ENCODE measurements around the gene LILRB4.

DNA sequence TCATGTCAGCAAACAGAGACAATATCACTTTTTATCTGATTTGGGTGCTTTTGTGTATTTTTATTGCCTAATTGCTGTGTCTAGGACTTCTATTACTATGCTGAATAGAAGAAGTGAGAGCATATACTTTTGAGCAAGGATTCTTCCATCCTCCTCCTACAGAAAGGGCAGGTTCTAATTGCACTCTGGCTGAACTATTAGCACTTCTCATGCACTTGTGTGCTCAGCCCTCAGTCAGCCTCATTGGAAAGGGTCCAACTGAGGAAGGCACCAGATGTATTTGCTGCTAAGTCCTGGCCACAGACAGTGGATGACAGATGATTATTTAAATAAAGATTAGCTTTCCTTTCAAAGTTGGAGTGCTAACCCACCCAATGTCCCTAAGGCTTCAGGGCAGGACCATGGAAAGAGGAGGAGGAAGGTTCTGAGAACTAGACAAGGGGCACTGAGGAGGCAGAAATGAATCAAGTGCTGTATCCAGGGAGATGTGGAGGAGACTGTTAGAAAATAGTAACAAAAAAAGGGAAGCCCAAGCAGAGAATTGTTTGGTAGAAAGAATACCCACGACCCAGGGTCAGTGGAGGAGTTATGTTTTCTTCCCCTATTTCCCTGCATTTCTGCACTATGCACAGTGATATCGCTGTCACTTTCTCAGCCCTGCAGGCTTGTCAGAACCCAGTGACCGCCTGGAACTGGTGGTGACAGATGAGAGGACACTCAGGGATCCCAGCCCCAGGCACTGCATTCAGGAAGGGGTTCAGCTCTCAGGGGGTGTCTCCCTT is 8.0 kb downstream of the LILRB4 start:
- TF ChIP-seq, protein P1, sequence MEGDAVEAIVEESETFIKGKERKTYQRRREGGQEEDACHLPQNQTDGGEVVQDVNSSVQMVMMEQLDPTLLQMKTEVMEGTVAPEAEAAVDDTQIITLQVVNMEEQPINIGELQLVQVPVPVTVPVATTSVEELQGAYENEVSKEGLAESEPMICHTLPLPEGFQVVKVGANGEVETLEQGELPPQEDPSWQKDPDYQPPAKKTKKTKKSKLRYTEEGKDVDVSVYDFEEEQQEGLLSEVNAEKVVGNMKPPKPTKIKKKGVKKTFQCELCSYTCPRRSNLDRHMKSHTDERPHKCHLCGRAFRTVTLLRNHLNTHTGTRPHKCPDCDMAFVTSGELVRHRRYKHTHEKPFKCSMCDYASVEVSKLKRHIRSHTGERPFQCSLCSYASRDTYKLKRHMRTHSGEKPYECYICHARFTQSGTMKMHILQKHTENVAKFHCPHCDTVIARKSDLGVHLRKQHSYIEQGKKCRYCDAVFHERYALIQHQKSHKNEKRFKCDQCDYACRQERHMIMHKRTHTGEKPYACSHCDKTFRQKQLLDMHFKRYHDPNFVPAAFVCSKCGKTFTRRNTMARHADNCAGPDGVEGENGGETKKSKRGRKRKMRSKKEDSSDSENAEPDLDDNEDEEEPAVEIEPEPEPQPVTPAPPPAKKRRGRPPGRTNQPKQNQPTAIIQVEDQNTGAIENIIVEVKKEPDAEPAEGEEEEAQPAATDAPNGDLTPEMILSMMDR (conservative IDR thresholded peaks at IDR 0.05 in 1 of 2, IDR thresholded peaks at IDR 0.05 in 1 of 2; ENCODE audit: extremely low read depth in 1 of 2, insufficient read depth in 1 of 2, low read depth in 1 of 2, low read length in 2 of 2): no peak
- no peak for TF ChIP-seq EZH2 (IDR thresholded peaks at IDR 0.05; ENCODE audit: borderline replicate concordance, low read length)
